Measurements from ENCODE around the gene DNMT3B.

The DNMT3B gene

DNA sequence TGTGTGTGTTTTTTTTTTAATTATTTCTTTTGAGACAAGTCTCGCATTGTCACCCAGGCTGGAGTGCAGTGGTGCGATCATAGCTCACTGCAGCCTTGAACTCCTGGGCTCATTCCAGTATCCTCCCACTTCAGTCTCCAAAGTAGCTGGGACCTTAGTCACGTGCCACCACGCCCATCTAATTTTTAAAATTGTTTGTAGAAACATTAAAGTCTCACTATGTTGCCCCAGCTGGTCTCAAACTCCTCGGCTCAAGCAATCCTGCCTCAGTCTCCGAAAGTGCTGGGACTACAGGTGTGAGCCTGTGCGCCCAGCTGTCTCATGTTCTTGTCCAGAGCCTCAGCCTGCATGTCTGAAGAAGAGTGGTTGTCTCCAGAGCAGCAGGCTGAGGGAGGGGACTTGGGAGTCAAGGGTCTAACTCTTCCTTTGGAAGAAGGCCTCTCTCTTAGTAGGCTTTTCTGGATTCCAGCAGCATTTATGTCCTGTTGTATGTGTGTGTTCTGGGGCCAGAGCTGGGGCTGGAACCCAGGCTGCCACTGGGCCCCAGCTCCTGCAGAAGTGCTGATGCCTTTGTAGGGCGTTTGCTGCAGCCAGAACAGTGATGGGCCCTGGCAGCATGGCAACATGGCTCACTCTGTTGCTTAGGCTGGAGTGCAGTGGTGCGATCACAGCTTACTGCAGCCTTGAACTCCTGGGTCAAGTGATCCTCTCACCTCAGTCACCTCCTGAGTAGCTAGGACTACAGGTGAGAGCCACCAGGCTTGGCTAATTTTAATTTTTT lies 5.4 kb downstream of the DNMT3B start:
- no peaks in the 10 kb centered on the region for H3K9me2 ChIP-seq (replicated peaks; ENCODE audit: control insufficient read depth, low read length)
- TF ChIP-seq CTCF (IDR thresholded peaks at IDR 0.05; ENCODE audit: low read depth, low read length, poor library complexity, severe bottlenecking), result no peak
- no peak for TF ChIP-seq EZH2phosphoT487 (IDR thresholded peaks at IDR 0.05; ENCODE audit: borderline replicate concordance, low read length)
- H3K4me2 ChIP-seq (ENCODE audit: low read length), result no peak overlapping the region
- no peaks in the 10 kb centered on the region for H3K9me3 ChIP-seq (ENCODE audit: control insufficient read depth, insufficient read depth, low read length)
- peaks cover 7% of the 10 kb centered on the region for H3F3A ChIP-seq (ENCODE audit: control insufficient read depth, insufficient read depth)
- peaks cover 12% of the 10 kb centered on the region for H3K27me3 ChIP-seq (ENCODE audit: control insufficient read depth, low read length)
- H3K4me3 ChIP-seq (ENCODE audit: low read length), result no peak overlapping the region
- 0 out of 2 replicates have a peak, but pooled peaks cover 2% of the 10 kb centered on the region for H3K79me2 ChIP-seq (ENCODE audit: control insufficient read depth, low read length)
- peaks cover 24% of the 10 kb centered on the region for H3K4me1 ChIP-seq (ENCODE audit: control insufficient read depth, low read length)
- no peak overlapping the region for H3K27ac ChIP-seq (ENCODE audit: low read depth, low read length)
- H3K36me3 ChIP-seq (ENCODE audit: control insufficient read depth, low read length), result no peaks in the 10 kb centered on the region
- H4K20me1 ChIP-seq (ENCODE audit: control insufficient read depth, insufficient read depth, low read depth, low read length), result 0 out of 2 replicates have a peak, but pooled peaks cover 4% of the 10 kb centered on the region

GRCh38 chr20:32772046-32772445 lies 9.9 kb downstream of the DNMT3B start:
- Histone ChIP-seq H3K9me2 (replicated peaks; ENCODE audit: control insufficient read depth, low read length) (no peaks in the 10 kb centered on the region), H3K79me2 (ENCODE audit: control insufficient read depth, low read length) (no peaks in the 10 kb centered on the region), H3K4me3 (ENCODE audit: low read length) (no peak overlapping the region), H3F3A (ENCODE audit: control insufficient read depth, insufficient read depth) (no peaks in the 10 kb centered on the region; the same call in 1 of the 2 replicates), H3K4me1 (ENCODE audit: control insufficient read depth, low read length) (peaks cover 5% of the 10 kb centered on the region; the same call in 1 of the 2 replicates), H3K9me3 (ENCODE audit: control insufficient read depth, insufficient read depth, low read length) (no peaks in the 10 kb centered on the region), H3K27me3 (ENCODE audit: control insufficient read depth, low read length) (no peaks in the 10 kb centered on the region), H3K27ac (ENCODE audit: low read depth, low read length) (no peak overlapping the region), H4K20me1 (ENCODE audit: control insufficient read depth, insufficient read depth, low read depth, low read length) (no peaks in the 10 kb centered on the region), H3K36me3 (ENCODE audit: control insufficient read depth, low read length) (no peaks in the 10 kb centered on the region), H3K4me2 (ENCODE audit: low read length) (no peak overlapping the region)
- TF ChIP-seq CTCF (IDR thresholded peaks at IDR 0.05; ENCODE audit: low read depth, low read length, poor library complexity, severe bottlenecking) (no peak), EZH2phosphoT487 (IDR thresholded peaks at IDR 0.05; ENCODE audit: borderline replicate concordance, low read length) (no peak)

- Histone ChIP-seq H3K36me3 (ENCODE audit: control insufficient read depth, low read length) (no peaks in the 10 kb centered on the region), H3K4me2 (ENCODE audit: low read length) (no peak overlapping the region), H3K27ac (ENCODE audit: low read depth, low read length) (no peak overlapping the region), H3K27me3 (ENCODE audit: control insufficient read depth, low read length) (no peaks in the 10 kb centered on the region), H3K9me2 (replicated peaks; ENCODE audit: control insufficient read depth, low read length) (no peaks in the 10 kb centered on the region), H3K9me3 (ENCODE audit: control insufficient read depth, insufficient read depth, low read length) (no peaks in the 10 kb centered on the region), H3K4me1 (ENCODE audit: control insufficient read depth, low read length) (peaks cover 5% of the 10 kb centered on the region; the same call in 1 of the 2 replicates), H3K79me2 (ENCODE audit: control insufficient read depth, low read length) (no peaks in the 10 kb centered on the region), H4K20me1 (ENCODE audit: control insufficient read depth, insufficient read depth, low read depth, low read length) (no peaks in the 10 kb centered on the region), H3K4me3 (ENCODE audit: low read length) (no peak overlapping the region), H3F3A (ENCODE audit: control insufficient read depth, insufficient read depth) (no peaks in the 10 kb centered on the region; the same call in 1 of the 2 replicates)
- no peak for TF ChIP-seq CTCF (IDR thresholded peaks at IDR 0.05; ENCODE audit: low read depth, low read length, poor library complexity, severe bottlenecking)
Measured at GRCh38 chr20:32773223-32773622, 11.0 kb downstream of the DNMT3B start.
